ENCODE results near the gene C11orf87. TPM values are rescaled to one million over a fixed set of nuclear protein-coding genes. Genes with fewer than 3 reads are reported as not detected.

The C11orf87 gene
- total and polyA plus RNA-seq, 5 donors from 2014 or later = not detected

DNA sequence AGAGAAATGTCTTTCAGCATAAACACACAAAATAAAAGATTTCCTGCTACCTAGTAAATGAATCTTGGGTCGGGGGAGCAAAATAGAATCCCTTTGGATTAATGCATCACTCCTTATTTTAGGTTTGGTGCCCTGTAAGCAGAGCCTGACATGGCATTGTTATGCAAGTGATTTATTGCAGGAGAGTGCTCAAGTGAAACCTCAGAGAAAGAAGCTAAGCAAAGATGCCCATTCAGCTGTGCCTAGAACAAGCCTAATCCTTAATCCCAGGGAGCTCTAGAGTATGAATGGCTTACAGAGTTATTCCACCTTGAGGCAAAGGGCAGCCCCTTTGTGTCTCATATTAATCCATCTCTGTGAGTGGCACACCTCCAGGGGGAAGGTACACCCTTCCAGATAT, 21.1 kb downstream of the C11orf87 start:
- H3K27ac Mint-ChIP-seq = no peak overlapping the region
- H3K27me3 Mint-ChIP-seq = no peaks in the 10 kb centered on the region
- Histone ChIP-seq H3K27me3 (ENCODE audit: control insufficient read depth, insufficient read depth, low read length) (no peaks in the 10 kb centered on the region), H3K4me1 (ENCODE audit: control insufficient read depth, insufficient read depth, low read length, poor library complexity, severe bottlenecking) (no peaks in the 10 kb centered on the region), H3K36me3 (ENCODE audit: control insufficient read depth, insufficient read depth, low read length) (no peaks in the 10 kb centered on the region), H3K9me3 (ENCODE audit: control insufficient read depth in 2 of 2, low read length in 2 of 2) (peaks cover 0 to 3% of the 10 kb centered on the region in 2 experiments), H3K4me3 (ENCODE audit: low read depth, low read length) (no peak overlapping the region), H3K27ac (ENCODE audit: insufficient read depth, low read length, poor library complexity, severe bottlenecking) (no peak overlapping the region)
- H3K4me3 Mint-ChIP-seq = no peak overlapping the region
- no peak for ATAC-seq (ENCODE audit: low read depth in 2 of 2)
- no peaks in the 10 kb centered on the region for H3K4me1 Mint-ChIP-seq
- H3K36me3 Mint-ChIP-seq = no peaks in the 10 kb centered on the region
- DNase-seq = no peak
- peaks cover 0 to 12% (median 2%) of the 10 kb centered on the region in 7 donors for H3K9me3 Mint-ChIP-seq

DNA sequence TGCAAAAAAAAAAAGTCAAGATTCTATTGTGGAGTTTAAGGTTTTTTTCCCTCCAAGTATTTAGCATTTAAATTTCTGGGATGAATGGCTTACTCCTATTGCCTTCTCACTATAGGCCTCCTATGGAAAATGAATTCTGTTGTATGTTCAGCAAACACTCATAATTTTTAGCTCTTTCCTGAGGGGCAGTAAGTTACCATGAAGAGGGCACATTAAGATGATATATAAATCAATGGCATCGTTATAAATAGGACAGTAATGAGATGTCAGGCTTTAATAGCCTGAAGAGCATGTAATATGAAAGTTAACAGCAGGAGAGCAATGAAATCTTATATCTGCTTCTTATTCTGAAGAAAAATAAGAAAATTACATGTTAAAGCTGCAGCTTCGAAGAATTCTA, 32.9 kb downstream of the C11orf87 start:
- H3K36me3 Mint-ChIP-seq = no peaks in the 10 kb centered on the region
- H3K4me3 ChIP-seq (ENCODE audit: low read depth, low read length) = no peak overlapping the region
- no peaks in the 10 kb centered on the region for H3K27me3 Mint-ChIP-seq
- H3K27me3 ChIP-seq (ENCODE audit: control insufficient read depth, insufficient read depth, low read length) = no peaks in the 10 kb centered on the region
- H3K27ac ChIP-seq (ENCODE audit: insufficient read depth, low read length, poor library complexity, severe bottlenecking) = no peak overlapping the region
- no peak for ATAC-seq (ENCODE audit: low read depth in 2 of 2)
- no peaks in the 10 kb centered on the region for H3K4me1 ChIP-seq (ENCODE audit: control insufficient read depth, insufficient read depth, low read length, poor library complexity, severe bottlenecking)
- peaks cover 3 to 10% (median 6%) of the 10 kb centered on the region in 7 donors for H3K9me3 Mint-ChIP-seq
- no peak overlapping the region for H3K27ac Mint-ChIP-seq
- no peak overlapping the region for H3K4me3 Mint-ChIP-seq
- no peaks in the 10 kb centered on the region for H3K9me3 ChIP-seq (ENCODE audit: control insufficient read depth in 2 of 2, low read length in 2 of 2)
- no peaks in the 10 kb centered on the region for H3K36me3 ChIP-seq (ENCODE audit: control insufficient read depth, insufficient read depth, low read length)
- no peak for DNase-seq
- H3K4me1 Mint-ChIP-seq = no peaks in the 10 kb centered on the region

Measured in CD4-positive, CD25-positive, alpha-beta regulatory T cell (primary cell).